ENCODE results near the gene GSTM3. TPM values are rescaled to one million over a fixed set of nuclear protein-coding genes. Genes with fewer than 3 reads are reported as not detected.
A peak's percentile ranks its signal among the peaks of the same experiment; 100 is the strongest.

Gene GSTM3
- total RNA-seq (2014; rRNA removed; shearing (Covaris generic)): 223 and 305 TPM in 2 replicates

GRCh38 chr1:109740615-109741373 is at the start of gene GSTM3:
Gene GSTM3 (minus strand): TSS chr1:109741038. CDS start chr1:109740287, 751 bp downstream.
- Histone ChIP-seq H3K27me3 (replicated peaks) (0 out of 2 replicates have a peak, but pooled peaks cover 5% of the 10 kb centered on the region), H3K4me3 (peak within 1 kb of the TSS; percentile 67), H3K9me3 (replicated peaks) (no peaks in the 10 kb centered on the region), H3K27ac (peak within 1 kb of the TSS; percentile 69), H3K4me1 (replicated peaks) (peaks cover 13% of the 10 kb centered on the region), H3K36me3 (peaks cover 34% of the 10 kb centered on the region)
- no peak for DNase-seq (ENCODE audit: low read depth in 1 of 2, low spot score in 2 of 2)

- DNase-seq (ENCODE audit: low read depth in 1 of 2, low spot score in 2 of 2): no peak
- no peak overlapping the region for H3K4me3 ChIP-seq
- no peaks in the 10 kb centered on the region for H3K36me3 ChIP-seq
- peaks cover 63% of the 10 kb centered on the region for H3K4me1 ChIP-seq (replicated peaks)
- no peaks in the 10 kb centered on the region for H3K27me3 ChIP-seq (replicated peaks)
- 0 out of 2 replicates have a peak, but pooled peaks cover 3% of the 10 kb centered on the region for H3K9me3 ChIP-seq (replicated peaks)
- H3K27ac ChIP-seq: no peak overlapping the region
These were observed 49.5 kb upstream of the GSTM3 start for GRCh38 chr1:109790329-109790728.

- peaks cover 64% of the 10 kb centered on the region for H3K4me1 ChIP-seq (replicated peaks)
- DNase-seq (ENCODE audit: low read depth in 1 of 2, low spot score in 2 of 2): peak in 1 of 2 experiments; percentile 22
These were observed 48.8 kb upstream of the GSTM3 start for GRCh38 chr1:109789551-109790180.

GRCh38 chr1:109788695-109789521 is 48.1 kb upstream of the GSTM3 start:
- no peak overlapping the region for H3K27ac ChIP-seq
- no peaks in the 10 kb centered on the region for H3K27me3 ChIP-seq (replicated peaks)
- no peaks in the 10 kb centered on the region for H3K36me3 ChIP-seq
- H3K4me1 ChIP-seq (replicated peaks): peaks cover 67% of the 10 kb centered on the region
- H3K9me3 ChIP-seq (replicated peaks): 0 out of 2 replicates have a peak, but pooled peaks cover 3% of the 10 kb centered on the region
- H3K4me3 ChIP-seq: no peak overlapping the region
- DNase-seq (ENCODE audit: low read depth in 1 of 2, low spot score in 2 of 2): peak in 1 of 2 experiments; percentile 39

More at GRCh38 chr1:109789551-109790180, 48.8 kb upstream of the GSTM3 start:
- no peaks in the 10 kb centered on the region for H3K27me3 ChIP-seq (replicated peaks)
- H3K27ac ChIP-seq: no peak overlapping the region
- H3K36me3 ChIP-seq: no peaks in the 10 kb centered on the region
- 0 out of 2 replicates have a peak, but pooled peaks cover 3% of the 10 kb centered on the region for H3K9me3 ChIP-seq (replicated peaks)
- H3K4me3 ChIP-seq: no peak overlapping the region

GRCh38 chr1:109787845-109788601 is 47.2 kb upstream of the GSTM3 start:
- H3K36me3 ChIP-seq: no peaks in the 10 kb centered on the region
- no peaks in the 10 kb centered on the region for H3K27me3 ChIP-seq (replicated peaks)
- 0 out of 2 replicates have a peak, but pooled peaks cover 3% of the 10 kb centered on the region for H3K9me3 ChIP-seq (replicated peaks)
- H3K27ac ChIP-seq: no peak overlapping the region
- H3K4me1 ChIP-seq (replicated peaks): peaks cover 67% of the 10 kb centered on the region
- no peak overlapping the region for H3K4me3 ChIP-seq
- peak in 1 of 2 experiments; percentile 46 for DNase-seq (ENCODE audit: low read depth in 1 of 2, low spot score in 2 of 2)

- no peaks in the 10 kb centered on the region for H3K36me3 ChIP-seq
- DNase-seq (ENCODE audit: low read depth in 1 of 2, low spot score in 2 of 2): peak in 1 of 2 experiments; percentile 50
- no peak overlapping the region for H3K27ac ChIP-seq
- H3K27me3 ChIP-seq (replicated peaks): no peaks in the 10 kb centered on the region
- H3K9me3 ChIP-seq (replicated peaks): 0 out of 2 replicates have a peak, but pooled peaks cover 3% of the 10 kb centered on the region
- H3K4me3 ChIP-seq: no peak overlapping the region
- H3K4me1 ChIP-seq (replicated peaks): peaks cover 67% of the 10 kb centered on the region
These were observed 46.5 kb upstream of the GSTM3 start for GRCh38 chr1:109787211-109787844.

GRCh38 chr1:109786531-109787021 is 45.7 kb upstream of the GSTM3 start:
- DNase-seq (ENCODE audit: low read depth in 1 of 2, low spot score in 2 of 2): peak in 1 of 2 experiments; percentile 47
- Histone ChIP-seq H3K4me3 (no peak overlapping the region), H3K36me3 (no peaks in the 10 kb centered on the region), H3K4me1 (replicated peaks) (peaks cover 61% of the 10 kb centered on the region), H3K9me3 (replicated peaks) (0 out of 2 replicates have a peak, but pooled peaks cover 3% of the 10 kb centered on the region), H3K27ac (no peak overlapping the region), H3K27me3 (replicated peaks) (no peaks in the 10 kb centered on the region)

- Histone ChIP-seq H3K27me3 (replicated peaks) (no peaks in the 10 kb centered on the region), H3K27ac (no peak overlapping the region), H3K4me1 (replicated peaks) (peaks cover 56% of the 10 kb centered on the region), H3K4me3 (no peak overlapping the region), H3K9me3 (replicated peaks) (0 out of 2 replicates have a peak, but pooled peaks cover 3% of the 10 kb centered on the region), H3K36me3 (no peaks in the 10 kb centered on the region)
- DNase-seq (ENCODE audit: low read depth in 1 of 2, low spot score in 2 of 2): peak in 1 of 2 experiments; percentile 16
These were observed 45.3 kb upstream of the GSTM3 start for GRCh38 chr1:109786112-109786480.

GRCh38 chr1:109785446-109786111 is 44.7 kb upstream of the GSTM3 start:
- H3K27me3 ChIP-seq (replicated peaks): no peaks in the 10 kb centered on the region
- H3K27ac ChIP-seq: no peak overlapping the region
- peaks cover 51% of the 10 kb centered on the region for H3K4me1 ChIP-seq (replicated peaks)
- no peak overlapping the region for H3K4me3 ChIP-seq
- H3K36me3 ChIP-seq: no peaks in the 10 kb centered on the region
- 0 out of 2 replicates have a peak, but pooled peaks cover 2% of the 10 kb centered on the region for H3K9me3 ChIP-seq (replicated peaks)
- DNase-seq (ENCODE audit: low read depth in 1 of 2, low spot score in 2 of 2): peak in 1 of 2 experiments; percentile 31

GRCh38 chr1:109784551-109785252 is 43.9 kb upstream of the GSTM3 start:
- H3K27ac ChIP-seq: no peak overlapping the region
- H3K4me1 ChIP-seq (replicated peaks): peaks cover 48% of the 10 kb centered on the region
- H3K4me3 ChIP-seq: no peak overlapping the region
- no peaks in the 10 kb centered on the region for H3K27me3 ChIP-seq (replicated peaks)
- no peaks in the 10 kb centered on the region for H3K36me3 ChIP-seq
- no peak for DNase-seq (ENCODE audit: low read depth in 1 of 2, low spot score in 2 of 2)
- H3K9me3 ChIP-seq (replicated peaks): no peaks in the 10 kb centered on the region

- peak overlapping the region; percentile 88 for H3K27ac ChIP-seq
- no peaks in the 10 kb centered on the region for H3K9me3 ChIP-seq (replicated peaks)
- peak; percentile 73 to 87 for DNase-seq (ENCODE audit: low read depth in 1 of 2, low spot score in 2 of 2)
- H3K4me1 ChIP-seq (replicated peaks): peaks cover 48% of the 10 kb centered on the region
- no peak overlapping the region for H3K4me3 ChIP-seq
- H3K36me3 ChIP-seq: no peaks in the 10 kb centered on the region
- H3K27me3 ChIP-seq (replicated peaks): no peaks in the 10 kb centered on the region
These were observed 42.6 kb upstream of the GSTM3 start for GRCh38 chr1:109783436-109783835.
